Sigmoid colon (tissue), 7 donors: Measurements from ENCODE around the gene ATP1B1. TPM values are rescaled to one million over a fixed set of nuclear protein-coding genes. Genes with fewer than 3 reads are reported as not detected.

Experiments
- DNase-seq: peaks from one replicate; pipeline ENCODE4 v3.0.0-alpha.2; 2019
- H3K27ac ChIP-seq, 4 donors: fragments of 200-600 bp; sonication (generic); one replicate each; pipeline ENCODE4 v1.5.1; 2016 to 2019; ENCODE audit warnings: mild to moderate bottlenecking in 1 of 4
- H3K27me3 ChIP-seq, 3 donors: fragments of 200-600 bp; sonication (generic); one replicate each; pipeline ENCODE4 v1.5.1; 2019; ENCODE audit warnings: mild to moderate bottlenecking in 1 of 3
- H3K36me3 ChIP-seq, 4 donors: fragments of 200-600 bp; sonication (generic); one replicate each; pipeline ENCODE4 v1.5.1; 2016 to 2019
- H3K4me1 ChIP-seq, 4 donors: fragments of 200-600 bp; sonication (generic); one replicate each; pipeline ENCODE4 v1.5.1; 2017 to 2019
- H3K4me3 ChIP-seq, 4 donors: fragments of 200-600 bp; sonication (generic); one replicate each; pipeline ENCODE4 v1.5.1; 2017 to 2019; ENCODE audit warnings: mild to moderate bottlenecking in 2 of 4, moderate library complexity in 1 of 4
- H3K9me3 ChIP-seq, 4 donors: fragments of 200-600 bp in 3 of 4; sonication (generic) in 3 of 4; one replicate each; pipeline versions ENCODE4 v1.5.1 to v1.6.1; 2013 to 2019
- EP300 ChIP-seq, 4 donors: sonication (generic); formaldehyde crosslinking; IDR thresholded peaks; one replicate each; pipeline ENCODE4 v1.6.1; 2017; ENCODE audit warnings: antibody characterized with exemption in 4 of 4
- POLR2A ChIP-seq, 2 donors: fragments of 450-650 bp; IDR thresholded peaks; one replicate each; pipeline ENCODE4 v1.6.1; 2016; ENCODE audit warnings: antibody characterized with exemption in 2 of 2, mild to moderate bottlenecking in 2 of 2, moderate library complexity in 2 of 2
- POLR2AphosphoS5 ChIP-seq, 4 donors: sonication (generic); formaldehyde crosslinking; IDR thresholded peaks; one replicate each; pipeline ENCODE4 v1.6.1; 2017; ENCODE audit warnings: antibody characterized with exemption in 4 of 4
- WGBS, 2 donors: extraction: QIAGEN DNeasy Blood & Tissue Kit; methylation state at CpG; one replicate each; pipeline ENCODE4 v1.1.7; 2013; 5-methylcytosine and 5-hydroxymethylcytosine counted together
- intact Hi-C: fragments of 100-400 bp; cut with DNase I; formaldehyde crosslinking; loops from one replicate; pipeline ENCODE4 v1.15.1; 2023
- polyA plus RNA-seq, 3 donors: library from polyadenylated mRNA; stranded (reverse); fragments of 200-250 nt; gene quantifications; one replicate each; pipeline ENCODE4 v1.2.3, GENCODE V29; 2013
- total RNA-seq, 4 donors: library from RNA; depleted of rRNA; stranded (reverse); fragments of >200 nt; gene quantifications; one replicate each; pipeline ENCODE4 v1.1.0, GENCODE V29; 2016
- TF ChIP-seq, protein P1 (sequence below), 4 experiments: fragments of 450-650 bp in 3 of 4; fragments of 200-600 bp in 1 of 4; IDR thresholded peaks; one replicate each; pipeline ENCODE4 v1.5.1; 2016 to 2019; ENCODE audit warnings: antibody characterized with exemption in 4 of 4, mild to moderate bottlenecking in 3 of 4, moderate library complexity in 2 of 4
- donor health status: healthy with polysubstance abuse.
- donor health status: Bipolar disorder and iron deficiency.
- donor health status: healthy.

ATP1B1 gene
- total and polyA plus RNA-seq, 7 donors, result 54.7 to 259 (median 102) TPM

DNA sequence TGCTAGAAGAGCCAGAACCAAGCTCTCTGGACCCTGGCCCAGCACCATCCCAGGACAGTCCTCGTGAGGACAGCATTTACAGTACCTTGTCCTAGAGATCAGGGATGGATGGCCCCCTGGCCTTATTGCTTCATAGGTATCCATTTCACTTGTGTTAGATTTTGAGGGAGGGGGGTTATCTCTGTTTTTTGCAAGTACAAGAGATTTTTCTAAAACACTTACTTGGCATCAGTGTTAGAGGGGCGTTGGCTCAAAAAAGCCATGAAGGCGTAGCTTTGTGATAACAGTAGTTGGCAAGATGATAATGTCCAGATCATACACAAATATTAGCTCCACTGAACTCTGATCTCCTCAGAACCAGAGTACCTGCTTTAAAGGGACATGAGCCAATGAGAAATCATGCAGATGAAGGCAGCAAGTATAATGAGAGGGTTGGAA is 5.8 kb upstream of the ATP1B1 start:
- Histone ChIP-seq H3K36me3 (no peaks in the 10 kb centered on the region), H3K9me3 (no peaks in the 10 kb centered on the region), H3K4me3 (no peak overlapping the region), H3K27ac (no peak overlapping the region), H3K27me3 (no peaks in the 10 kb centered on the region), H3K4me1 (peaks cover 0 to 28% (median 23%) of the 10 kb centered on the region in 4 donors)
- WGBS, 2 donors, result 19 to 68% methylated on average over 3 of the region's 3 CpGs
- intact Hi-C loops, result loop anchor here (5.0 to 10.0 kb wide), 3 partner anchors 333 to 876 kb away; partner anchors contain the start of gene SFT2D2
- TF ChIP-seq POLR2A (IDR thresholded peaks at IDR 0.05) (no peak), EP300 (IDR thresholded peaks at IDR 0.05) (no peak), POLR2AphosphoS5 (IDR thresholded peaks at IDR 0.05) (no peak)
- TF ChIP-seq, protein P1, sequence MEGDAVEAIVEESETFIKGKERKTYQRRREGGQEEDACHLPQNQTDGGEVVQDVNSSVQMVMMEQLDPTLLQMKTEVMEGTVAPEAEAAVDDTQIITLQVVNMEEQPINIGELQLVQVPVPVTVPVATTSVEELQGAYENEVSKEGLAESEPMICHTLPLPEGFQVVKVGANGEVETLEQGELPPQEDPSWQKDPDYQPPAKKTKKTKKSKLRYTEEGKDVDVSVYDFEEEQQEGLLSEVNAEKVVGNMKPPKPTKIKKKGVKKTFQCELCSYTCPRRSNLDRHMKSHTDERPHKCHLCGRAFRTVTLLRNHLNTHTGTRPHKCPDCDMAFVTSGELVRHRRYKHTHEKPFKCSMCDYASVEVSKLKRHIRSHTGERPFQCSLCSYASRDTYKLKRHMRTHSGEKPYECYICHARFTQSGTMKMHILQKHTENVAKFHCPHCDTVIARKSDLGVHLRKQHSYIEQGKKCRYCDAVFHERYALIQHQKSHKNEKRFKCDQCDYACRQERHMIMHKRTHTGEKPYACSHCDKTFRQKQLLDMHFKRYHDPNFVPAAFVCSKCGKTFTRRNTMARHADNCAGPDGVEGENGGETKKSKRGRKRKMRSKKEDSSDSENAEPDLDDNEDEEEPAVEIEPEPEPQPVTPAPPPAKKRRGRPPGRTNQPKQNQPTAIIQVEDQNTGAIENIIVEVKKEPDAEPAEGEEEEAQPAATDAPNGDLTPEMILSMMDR (IDR thresholded peaks at IDR 0.05), result no peak
- no peak for DNase-seq

DNA sequence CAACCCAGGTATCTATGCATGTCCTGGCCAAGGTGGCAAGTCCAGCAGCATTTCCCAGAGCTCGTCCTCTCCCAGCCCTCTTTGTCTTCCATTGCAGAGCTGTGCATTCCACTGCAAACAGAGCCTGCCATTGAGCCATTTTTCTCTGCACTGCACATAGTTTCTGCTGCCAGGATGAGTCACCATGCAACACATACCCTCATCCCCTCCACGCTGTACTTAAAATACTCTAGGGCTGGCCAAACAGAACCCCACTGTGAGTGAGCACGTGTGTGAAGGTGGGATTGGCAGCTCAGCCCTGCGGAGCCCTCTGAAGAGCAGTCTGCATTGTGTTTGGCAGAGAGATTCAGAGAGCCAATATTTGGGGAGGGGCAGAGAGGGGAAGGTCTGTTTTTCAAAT is 3.9 kb upstream of the ATP1B1 start:
- no peaks in the 10 kb centered on the region for H3K36me3 ChIP-seq
- peaks cover 0 to 30% (median 24%) of the 10 kb centered on the region in 4 donors for H3K4me1 ChIP-seq
- H3K4me3 ChIP-seq, result no peak overlapping the region
- no peak for DNase-seq
- peak overlapping the region; percentile 59 to 97 (median 82) for H3K27ac ChIP-seq
- 8 to 49% methylated on average over 4 of the region's 4 CpGs for WGBS, 2 donors
- no peaks in the 10 kb centered on the region for H3K27me3 ChIP-seq
- intact Hi-C loops, result loop anchor here (5.0 to 10.0 kb wide), 3 partner anchors 335 to 878 kb away; partner anchors contain the start of gene SFT2D2
- H3K9me3 ChIP-seq, result no peaks in the 10 kb centered on the region
- TF ChIP-seq, protein P1 (IDR thresholded peaks at IDR 0.05), result no peak
- TF ChIP-seq POLR2A (IDR thresholded peaks at IDR 0.05) (no peak), POLR2AphosphoS5 (IDR thresholded peaks at IDR 0.05) (peak in 1 of 4 donors; percentile 13)

GRCh38 chr1:169103002-169103401 is 3.5 kb upstream of the ATP1B1 start:
- DNase-seq, result no peak
- Histone ChIP-seq H3K36me3 (no peaks in the 10 kb centered on the region), H3K9me3 (no peaks in the 10 kb centered on the region), H3K4me3 (no peak overlapping the region), H3K27ac (peak overlapping the region; percentile 59 to 97 (median 82)), H3K27me3 (no peaks in the 10 kb centered on the region), H3K4me1 (peaks cover 0 to 30% (median 24%) of the 10 kb centered on the region in 4 donors)
- intact Hi-C loops, result loop anchor here (5.0 to 10.0 kb wide), 3 partner anchors 336 to 878 kb away; partner anchors contain the start of gene SFT2D2
- TF ChIP-seq POLR2A (IDR thresholded peaks at IDR 0.05), result no peak
- TF ChIP-seq, protein P1 (IDR thresholded peaks at IDR 0.05), result no peak
- no peak for TF ChIP-seq POLR2AphosphoS5 (IDR thresholded peaks at IDR 0.05)
- no peak for TF ChIP-seq EP300 (IDR thresholded peaks at IDR 0.05)
- 17 to 74% methylated on average over 5 of the region's 5 CpGs for WGBS, 2 donors

DNA sequence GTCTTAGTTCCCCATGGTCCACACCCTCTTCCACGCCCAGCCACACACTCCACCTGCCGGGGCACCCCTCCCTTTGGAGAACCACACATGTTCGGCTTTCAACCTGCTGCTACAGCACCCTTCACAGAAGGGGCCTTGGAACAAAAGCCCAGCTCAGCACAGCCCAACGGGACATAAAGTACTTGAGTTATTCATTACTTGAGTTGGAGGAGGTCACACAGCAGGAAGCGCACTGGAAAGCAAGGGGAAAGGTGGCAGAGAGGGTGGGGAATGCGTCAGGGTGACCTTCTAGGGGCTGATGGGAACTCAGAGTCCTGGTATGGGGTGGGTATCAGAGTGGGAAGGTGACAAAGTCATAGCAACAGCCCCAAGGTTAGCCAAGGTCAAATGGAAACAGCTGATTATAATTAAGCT is 3.0 kb upstream of the ATP1B1 start:
- TF ChIP-seq EP300 (IDR thresholded peaks at IDR 0.05), result no peak
- TF ChIP-seq POLR2A (IDR thresholded peaks at IDR 0.05), result no peak
- TF ChIP-seq POLR2AphosphoS5 (IDR thresholded peaks at IDR 0.05), result no peak
- TF ChIP-seq, protein P1 (IDR thresholded peaks at IDR 0.05), result no peak
- no peak for DNase-seq
- 15 to 62% methylated on average over 6 of the region's 6 CpGs for whole genome bisulfite sequencing, 2 donors
- Histone ChIP-seq H3K27me3 (no peaks in the 10 kb centered on the region), H3K4me3 (no peak overlapping the region), H3K9me3 (no peaks in the 10 kb centered on the region), H3K27ac (peak overlapping the region; percentile 59 to 97 (median 82)), H3K4me1 (peaks cover 0 to 30% (median 24%) of the 10 kb centered on the region in 4 donors), H3K36me3 (no peaks in the 10 kb centered on the region)
- intact Hi-C loops, result loop anchor here (5.0 to 10.0 kb wide), 3 partner anchors 336 to 879 kb away; partner anchors contain the start of gene SFT2D2
